HG02678 (cell line): ENCODE results near the gene IQCN.
A peak's percentile ranks its signal among the peaks of the same experiment; 100 is the strongest.

Experiments
- ATAC-seq: cut with Tn5 transposase; IDR thresholded peaks from one replicate; pipeline ENCODE4 v1.9.1; 2021; ENCODE audit warnings: mild to moderate bottlenecking, moderate library complexity; ENCODE audit not compliant: unreplicated experiment

The IQCN gene

GRCh38 chr19:18287836-18288772 is 13.9 kb upstream of the IQCN start:
- ATAC-seq = no peak

GRCh38 chr19:18286973-18287635 is 12.9 kb upstream of the IQCN start:
- no peak for ATAC-seq

GRCh38 chr19:18284712-18285360 is 10.6 kb upstream of the IQCN start:
- ATAC-seq = no peak

- no peak for ATAC-seq
These were observed 9.1 kb upstream of the IQCN start for GRCh38 chr19:18283338-18283737.

- ATAC-seq = no peak
These were observed 8.5 kb upstream of the IQCN start for GRCh38 chr19:18282788-18283141.

- ATAC-seq = no peak
These were observed 8.0 kb upstream of the IQCN start for GRCh38 chr19:18282021-18282787.

- peak; percentile 63 for ATAC-seq
These were observed 7.1 kb upstream of the IQCN start, which contains the start of gene JUND for GRCh38 chr19:18281082-18282020. JUND (minus strand) TSS chr19:18281622; CDS start chr19:18281484, 138 bp downstream.

- peak; percentile 19 for ATAC-seq
These were observed 6.2 kb upstream of the IQCN start for GRCh38 chr19:18280247-18281081.

- peak; percentile 19 for ATAC-seq
These were observed 5.4 kb upstream of the IQCN start for GRCh38 chr19:18279516-18280246.

GRCh38 chr19:18279266-18279515 is 4.9 kb upstream of the IQCN start:
- no peak for ATAC-seq

GRCh38 chr19:18278521-18279265 is 4.4 kb upstream of the IQCN start:
- ATAC-seq = no peak

- no peak for ATAC-seq
These were observed 617 bp upstream of the IQCN start for GRCh38 chr19:18274781-18275356.

GRCh38 chr19:18273561-18274218 is 562 bp downstream of the IQCN start:
- ATAC-seq = no peak

GRCh38 chr19:18271433-18271841 is 2.8 kb downstream of the IQCN start:
- no peak for ATAC-seq

- ATAC-seq = no peak
These were observed 3.9 kb downstream of the IQCN start for GRCh38 chr19:18270326-18270725.

- ATAC-seq = no peak
These were observed 5.1 kb downstream of the IQCN start for GRCh38 chr19:18269070-18269723.
